ENCODE data around the gene TIMP2.

DNA sequence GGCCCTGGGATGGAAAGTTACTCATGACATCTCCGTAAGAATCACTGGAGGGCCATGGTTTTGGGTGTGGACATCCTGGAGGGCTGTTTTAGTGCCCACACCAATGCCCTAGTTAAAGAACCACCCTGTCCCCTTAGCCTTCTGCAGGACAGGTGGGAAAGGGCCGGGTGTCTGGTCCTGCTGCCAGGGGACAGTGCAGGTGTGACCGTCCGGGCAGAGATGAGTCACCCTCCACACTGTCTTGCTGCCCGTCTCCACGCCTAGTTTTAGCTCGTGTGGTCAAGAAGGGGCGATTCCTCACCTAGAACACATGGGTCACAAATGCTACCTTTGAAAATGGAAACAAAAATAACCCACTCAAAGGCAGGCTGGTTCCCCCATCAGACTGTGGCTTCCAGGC is 39.2 kb downstream of the TIMP2 start:
- TF ChIP-seq RAD21 (IDR thresholded peaks at IDR 0.05) (no peak), YY1 (IDR thresholded peaks at IDR 0.05) (no peak), FOXA1 (IDR thresholded peaks at IDR 0.05) (no peak)
- TF ChIP-seq, protein P1, sequence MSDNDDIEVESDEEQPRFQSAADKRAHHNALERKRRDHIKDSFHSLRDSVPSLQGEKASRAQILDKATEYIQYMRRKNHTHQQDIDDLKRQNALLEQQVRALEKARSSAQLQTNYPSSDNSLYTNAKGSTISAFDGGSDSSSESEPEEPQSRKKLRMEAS (IDR thresholded peaks at IDR 0.05) = no peak
- TF ChIP-seq, protein P2, sequence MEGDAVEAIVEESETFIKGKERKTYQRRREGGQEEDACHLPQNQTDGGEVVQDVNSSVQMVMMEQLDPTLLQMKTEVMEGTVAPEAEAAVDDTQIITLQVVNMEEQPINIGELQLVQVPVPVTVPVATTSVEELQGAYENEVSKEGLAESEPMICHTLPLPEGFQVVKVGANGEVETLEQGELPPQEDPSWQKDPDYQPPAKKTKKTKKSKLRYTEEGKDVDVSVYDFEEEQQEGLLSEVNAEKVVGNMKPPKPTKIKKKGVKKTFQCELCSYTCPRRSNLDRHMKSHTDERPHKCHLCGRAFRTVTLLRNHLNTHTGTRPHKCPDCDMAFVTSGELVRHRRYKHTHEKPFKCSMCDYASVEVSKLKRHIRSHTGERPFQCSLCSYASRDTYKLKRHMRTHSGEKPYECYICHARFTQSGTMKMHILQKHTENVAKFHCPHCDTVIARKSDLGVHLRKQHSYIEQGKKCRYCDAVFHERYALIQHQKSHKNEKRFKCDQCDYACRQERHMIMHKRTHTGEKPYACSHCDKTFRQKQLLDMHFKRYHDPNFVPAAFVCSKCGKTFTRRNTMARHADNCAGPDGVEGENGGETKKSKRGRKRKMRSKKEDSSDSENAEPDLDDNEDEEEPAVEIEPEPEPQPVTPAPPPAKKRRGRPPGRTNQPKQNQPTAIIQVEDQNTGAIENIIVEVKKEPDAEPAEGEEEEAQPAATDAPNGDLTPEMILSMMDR (IDR thresholded peaks at IDR 0.05; ENCODE audit: low read depth, low read length, missing input control) = no peak
- TF ChIP-seq, protein P3, sequence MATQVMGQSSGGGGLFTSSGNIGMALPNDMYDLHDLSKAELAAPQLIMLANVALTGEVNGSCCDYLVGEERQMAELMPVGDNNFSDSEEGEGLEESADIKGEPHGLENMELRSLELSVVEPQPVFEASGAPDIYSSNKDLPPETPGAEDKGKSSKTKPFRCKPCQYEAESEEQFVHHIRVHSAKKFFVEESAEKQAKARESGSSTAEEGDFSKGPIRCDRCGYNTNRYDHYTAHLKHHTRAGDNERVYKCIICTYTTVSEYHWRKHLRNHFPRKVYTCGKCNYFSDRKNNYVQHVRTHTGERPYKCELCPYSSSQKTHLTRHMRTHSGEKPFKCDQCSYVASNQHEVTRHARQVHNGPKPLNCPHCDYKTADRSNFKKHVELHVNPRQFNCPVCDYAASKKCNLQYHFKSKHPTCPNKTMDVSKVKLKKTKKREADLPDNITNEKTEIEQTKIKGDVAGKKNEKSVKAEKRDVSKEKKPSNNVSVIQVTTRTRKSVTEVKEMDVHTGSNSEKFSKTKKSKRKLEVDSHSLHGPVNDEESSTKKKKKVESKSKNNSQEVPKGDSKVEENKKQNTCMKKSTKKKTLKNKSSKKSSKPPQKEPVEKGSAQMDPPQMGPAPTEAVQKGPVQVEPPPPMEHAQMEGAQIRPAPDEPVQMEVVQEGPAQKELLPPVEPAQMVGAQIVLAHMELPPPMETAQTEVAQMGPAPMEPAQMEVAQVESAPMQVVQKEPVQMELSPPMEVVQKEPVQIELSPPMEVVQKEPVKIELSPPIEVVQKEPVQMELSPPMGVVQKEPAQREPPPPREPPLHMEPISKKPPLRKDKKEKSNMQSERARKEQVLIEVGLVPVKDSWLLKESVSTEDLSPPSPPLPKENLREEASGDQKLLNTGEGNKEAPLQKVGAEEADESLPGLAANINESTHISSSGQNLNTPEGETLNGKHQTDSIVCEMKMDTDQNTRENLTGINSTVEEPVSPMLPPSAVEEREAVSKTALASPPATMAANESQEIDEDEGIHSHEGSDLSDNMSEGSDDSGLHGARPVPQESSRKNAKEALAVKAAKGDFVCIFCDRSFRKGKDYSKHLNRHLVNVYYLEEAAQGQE (IDR thresholded peaks at IDR 0.05) = no peak
- TF ChIP-seq, protein P4, sequence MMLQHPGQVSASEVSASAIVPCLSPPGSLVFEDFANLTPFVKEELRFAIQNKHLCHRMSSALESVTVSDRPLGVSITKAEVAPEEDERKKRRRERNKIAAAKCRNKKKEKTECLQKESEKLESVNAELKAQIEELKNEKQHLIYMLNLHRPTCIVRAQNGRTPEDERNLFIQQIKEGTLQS (IDR thresholded peaks at IDR 0.05) = no peak
